HG02623 (cell line): ENCODE results near the gene TEDC1.

Source experiments
- ATAC-seq: cut with Tn5 transposase; IDR thresholded peaks from one replicate; pipeline ENCODE4 v1.9.1; 2021; ENCODE audit warnings: moderate library complexity; ENCODE audit not compliant: unreplicated experiment

The TEDC1 gene

DNA sequence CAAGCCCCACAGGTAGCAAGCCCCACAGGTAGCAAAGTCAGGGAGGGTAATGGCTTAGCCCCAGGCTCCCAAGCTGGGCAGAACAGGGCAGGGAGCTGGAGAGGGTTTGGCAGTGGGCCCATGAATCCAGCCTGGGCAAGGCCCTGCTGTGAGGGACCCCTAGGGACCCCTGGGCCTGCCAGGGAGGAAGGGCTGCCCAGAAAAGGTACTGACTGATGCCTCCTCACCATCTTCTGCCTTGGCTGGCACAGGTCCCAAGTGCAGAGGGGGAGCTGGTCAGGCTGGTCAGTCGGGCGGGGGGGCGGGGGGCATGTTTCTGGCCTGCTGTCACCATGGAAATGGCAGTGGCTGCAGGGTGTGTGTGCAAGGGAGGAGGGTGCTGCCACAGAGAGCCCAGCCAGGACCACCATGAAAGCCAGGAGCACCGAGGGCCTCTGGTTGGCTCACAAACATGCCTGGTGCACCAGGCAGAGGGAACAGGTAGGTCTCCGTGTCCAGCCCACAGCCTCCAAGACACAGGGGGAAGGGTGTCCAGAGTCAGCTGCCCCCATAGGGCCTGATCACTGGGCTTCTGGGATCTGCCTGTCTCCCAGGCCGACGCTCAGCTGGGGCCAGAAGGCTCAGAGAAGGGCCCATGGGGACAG, 17.9 kb upstream of the TEDC1 start:
- ATAC-seq: no peak

DNA sequence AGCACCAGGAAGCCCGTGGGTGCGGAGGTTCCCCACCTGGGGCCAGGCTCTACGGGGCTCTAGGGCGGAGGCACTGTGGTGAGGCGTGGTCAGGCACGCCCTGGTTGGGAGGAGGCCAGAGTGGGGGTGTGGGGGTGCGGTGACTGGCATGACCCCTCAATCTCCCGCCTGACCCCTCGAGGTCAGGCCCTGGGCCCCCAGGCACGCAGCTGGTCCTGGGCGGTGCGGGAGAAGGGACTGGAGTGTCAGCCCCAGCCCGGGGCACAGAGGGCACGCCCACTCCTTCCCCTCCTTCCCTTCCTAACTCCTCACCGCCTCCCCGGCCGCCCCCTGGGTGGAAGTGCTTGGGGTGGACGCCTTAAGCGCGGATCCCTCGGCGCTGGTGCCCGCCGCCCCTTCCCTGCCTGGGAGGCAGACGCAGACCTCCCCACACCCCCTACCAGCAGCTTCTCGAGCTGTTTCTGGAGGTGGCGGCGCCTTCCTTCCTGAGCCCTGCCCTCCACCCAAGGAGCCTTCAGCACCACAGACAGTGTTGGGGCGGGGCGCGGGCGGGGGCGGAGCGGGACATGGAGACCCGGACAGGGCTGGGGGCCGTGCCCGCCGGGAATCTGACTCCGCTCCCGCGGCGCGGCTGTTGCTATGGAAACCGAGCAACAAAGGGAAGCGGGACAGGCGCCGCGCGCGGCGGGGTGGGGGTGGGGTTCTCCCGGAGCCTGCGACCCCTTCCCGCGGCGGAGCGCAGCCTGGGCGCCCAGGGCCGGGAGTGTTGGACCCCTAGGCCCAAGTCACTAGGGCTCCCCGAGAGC, 17.2 kb upstream of the TEDC1 start:
- ATAC-seq: no peak

DNA sequence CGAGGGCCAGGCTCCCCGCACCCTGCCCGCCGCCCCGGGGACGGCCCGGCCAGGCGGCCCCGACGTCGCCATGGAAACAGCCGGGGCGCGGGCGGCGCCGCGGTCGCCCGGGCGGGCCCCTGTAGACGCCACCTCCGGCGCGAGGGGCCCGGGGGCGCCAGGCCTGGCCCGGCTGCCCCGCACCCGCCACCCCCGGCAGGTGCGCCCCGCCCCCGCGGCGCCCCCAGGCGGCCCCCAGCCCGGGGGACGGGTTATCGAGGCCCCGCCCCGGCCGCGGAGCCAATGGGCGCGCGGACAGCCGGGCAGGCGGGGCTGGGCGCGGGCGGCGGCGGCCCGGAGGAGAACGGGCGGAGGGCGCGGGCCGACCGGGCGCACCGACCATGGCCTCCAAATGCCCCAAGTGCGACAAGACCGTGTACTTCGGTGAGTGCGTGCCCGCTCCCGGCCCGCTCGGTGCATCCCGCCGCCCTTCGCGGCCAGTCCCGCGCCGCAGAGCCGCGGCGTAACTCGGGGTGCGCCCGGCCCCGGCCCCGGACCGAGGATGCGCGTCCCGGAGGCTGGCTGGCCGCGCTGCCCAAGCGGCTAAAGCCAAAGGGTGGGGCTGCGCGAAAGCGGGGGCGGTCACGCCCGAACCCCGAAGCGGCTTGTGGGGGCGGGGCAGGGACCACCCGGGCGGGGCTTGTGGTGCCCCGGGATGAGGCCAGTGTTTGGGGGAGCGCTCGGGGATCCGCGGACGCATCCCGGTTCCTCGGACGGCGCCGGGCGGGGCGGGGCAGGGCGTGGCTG, 16.4 kb upstream of the TEDC1 start, which contains the start of gene CRIP2:
CRIP2 (plus strand) TSS at position 339 of the 786 bp plus-strand sequence; CDS start at position 381, 42 bp downstream.
- no peak for ATAC-seq

DNA sequence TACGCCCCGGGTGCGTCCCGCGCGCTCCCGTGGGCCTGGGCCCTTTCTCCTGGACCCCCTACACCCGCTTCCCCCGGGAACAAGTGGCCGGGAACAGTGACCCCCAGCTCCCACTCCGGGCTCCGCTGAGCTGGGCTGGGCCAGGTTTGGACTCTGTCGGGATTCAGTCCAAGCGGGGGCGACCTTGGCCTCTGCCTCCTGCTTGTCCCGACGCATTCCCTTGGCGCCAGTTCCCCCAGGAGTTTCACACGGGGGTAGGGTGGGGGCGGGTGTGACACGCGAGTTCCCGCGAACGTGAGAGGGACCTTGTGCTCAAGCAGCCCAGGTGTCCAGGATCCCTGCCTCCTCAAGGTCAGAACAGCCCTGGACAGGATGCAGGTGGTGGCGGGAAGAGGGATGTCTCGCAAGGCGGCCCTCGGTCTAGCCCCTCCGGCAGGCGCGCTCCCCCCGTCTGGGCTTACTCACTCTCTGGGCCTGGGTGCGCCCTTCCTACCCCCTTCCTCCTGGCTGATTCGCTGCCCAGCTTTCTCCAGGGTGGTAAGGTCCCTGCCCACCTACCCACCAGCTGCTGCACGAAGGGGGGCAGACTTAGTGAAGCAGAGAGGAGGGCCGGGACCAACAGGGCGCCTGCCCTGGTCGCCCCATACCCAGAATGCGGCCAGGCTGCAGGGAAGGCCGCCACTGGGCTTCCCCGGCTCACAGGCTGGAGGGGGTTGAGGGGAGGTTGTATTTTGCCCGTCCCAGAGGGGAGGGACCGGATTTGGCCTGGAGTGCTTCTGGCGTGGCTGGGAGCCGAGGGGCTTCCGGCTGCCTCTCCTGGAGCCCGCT, 15.6 kb upstream of the TEDC1 start:
- ATAC-seq: no peak

DNA sequence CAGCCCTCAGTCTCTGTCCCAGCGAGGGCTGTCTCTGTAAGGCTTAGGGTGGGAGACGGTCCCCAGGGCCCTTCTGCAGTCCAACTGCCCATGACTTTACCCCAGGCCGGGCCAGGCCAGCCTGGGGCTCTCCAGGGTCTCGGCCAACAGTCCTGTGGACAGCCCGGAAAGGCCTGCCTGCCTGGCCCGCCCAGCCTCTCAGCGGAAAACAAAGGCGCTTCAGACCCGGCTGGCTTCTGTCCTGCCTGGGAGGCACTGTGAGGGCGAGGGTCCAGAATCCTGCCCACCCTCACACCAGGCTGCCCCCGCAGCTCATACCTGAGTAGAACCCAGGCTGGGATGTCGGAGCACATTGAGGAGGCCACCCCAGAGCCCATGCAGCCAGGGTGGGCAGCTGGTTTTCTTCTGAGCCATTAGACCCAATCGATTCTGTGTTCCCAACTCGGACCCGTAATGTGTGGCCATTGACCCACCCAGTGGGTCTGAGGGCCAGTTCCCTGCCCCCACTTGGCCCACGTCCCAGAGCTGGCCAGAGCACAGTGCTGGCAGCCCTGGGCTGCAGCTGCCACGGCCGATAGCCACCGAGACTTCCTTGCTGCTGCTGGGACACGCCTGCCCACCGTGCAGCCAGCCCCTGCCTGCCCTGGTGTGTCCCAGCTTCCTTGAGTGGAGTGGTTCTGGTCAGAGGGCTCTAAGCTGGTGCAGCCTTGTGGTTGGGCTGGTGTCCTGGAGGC, 14.8 kb upstream of the TEDC1 start:
- ATAC-seq: no peak

DNA sequence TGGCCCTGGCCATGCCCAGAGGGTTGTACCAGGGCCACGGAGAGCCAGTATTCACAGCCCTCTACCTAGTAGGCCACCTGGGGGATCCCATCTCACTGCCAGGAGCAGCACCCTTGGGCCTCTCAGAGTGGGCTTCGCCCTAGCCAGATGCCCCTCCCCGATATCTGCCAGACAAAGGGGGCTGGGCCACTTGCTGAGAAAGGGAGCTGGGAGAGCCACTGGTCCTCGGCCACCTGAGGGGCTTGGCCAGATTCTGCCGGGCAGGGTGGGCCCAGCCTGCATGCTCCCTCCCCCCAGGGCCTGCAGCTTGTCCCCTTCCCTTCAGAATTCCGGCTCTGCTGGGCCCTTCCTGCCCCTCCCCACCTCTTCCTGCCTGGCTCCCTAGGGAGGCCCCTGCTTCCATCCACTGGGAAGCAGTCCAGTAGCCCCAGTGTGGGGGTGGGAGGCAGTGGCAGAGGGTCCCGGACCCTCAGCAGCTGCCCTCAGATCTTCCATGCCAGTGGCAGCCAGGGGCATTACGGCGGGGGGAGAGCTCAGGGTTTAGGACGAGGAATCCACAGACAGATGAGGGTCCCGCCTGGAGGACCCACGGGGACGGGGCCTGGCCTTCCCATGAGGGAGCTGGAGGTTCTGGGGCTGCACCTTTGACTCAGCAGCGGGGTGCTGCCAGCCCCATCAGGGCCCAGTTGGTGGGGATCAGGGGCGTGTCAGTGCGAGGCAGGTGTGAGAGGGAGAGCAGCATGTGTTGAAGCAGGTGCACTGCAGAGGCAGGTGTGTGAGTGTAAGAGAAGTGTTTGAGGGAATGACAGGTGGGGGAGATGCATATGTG, 14.0 kb upstream of the TEDC1 start:
- ATAC-seq: no peak

DNA sequence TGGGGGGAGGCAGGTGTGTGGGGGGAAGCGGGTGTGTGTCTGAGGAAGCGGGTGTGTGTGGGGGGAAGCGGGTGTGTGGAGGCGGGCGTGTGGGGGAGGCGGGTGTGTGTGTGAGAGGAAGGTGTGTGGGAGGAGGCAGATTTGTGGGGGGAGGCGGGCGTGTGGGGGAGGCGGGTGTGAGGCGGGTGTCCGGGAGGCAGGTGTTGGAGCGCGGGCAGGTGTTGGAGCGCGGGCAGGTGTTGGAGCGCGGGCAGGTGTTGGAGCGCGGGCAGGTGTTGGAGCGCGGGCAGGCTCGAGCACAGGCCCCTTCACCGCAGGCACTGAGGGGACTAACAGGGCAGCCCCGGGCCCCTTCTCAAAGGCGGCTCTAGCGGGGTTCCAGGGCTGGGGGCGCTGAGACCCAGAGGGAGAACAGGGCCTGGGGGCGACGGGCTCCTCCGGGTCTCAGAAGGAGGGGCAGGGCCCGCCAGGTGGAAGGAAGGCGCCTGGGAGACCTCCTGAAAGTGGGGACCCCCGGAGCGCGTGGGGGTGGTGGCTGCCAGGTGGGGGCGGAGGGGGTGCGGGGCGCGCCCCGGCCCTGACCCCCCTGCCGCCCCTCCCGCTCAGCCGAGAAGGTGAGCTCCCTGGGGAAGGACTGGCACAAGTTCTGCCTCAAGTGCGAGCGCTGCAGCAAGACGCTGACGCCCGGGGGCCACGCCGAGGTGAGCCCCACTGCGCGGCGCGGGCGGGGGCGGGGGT, 13.2 kb upstream of the TEDC1 start:
- no peak for ATAC-seq

DNA sequence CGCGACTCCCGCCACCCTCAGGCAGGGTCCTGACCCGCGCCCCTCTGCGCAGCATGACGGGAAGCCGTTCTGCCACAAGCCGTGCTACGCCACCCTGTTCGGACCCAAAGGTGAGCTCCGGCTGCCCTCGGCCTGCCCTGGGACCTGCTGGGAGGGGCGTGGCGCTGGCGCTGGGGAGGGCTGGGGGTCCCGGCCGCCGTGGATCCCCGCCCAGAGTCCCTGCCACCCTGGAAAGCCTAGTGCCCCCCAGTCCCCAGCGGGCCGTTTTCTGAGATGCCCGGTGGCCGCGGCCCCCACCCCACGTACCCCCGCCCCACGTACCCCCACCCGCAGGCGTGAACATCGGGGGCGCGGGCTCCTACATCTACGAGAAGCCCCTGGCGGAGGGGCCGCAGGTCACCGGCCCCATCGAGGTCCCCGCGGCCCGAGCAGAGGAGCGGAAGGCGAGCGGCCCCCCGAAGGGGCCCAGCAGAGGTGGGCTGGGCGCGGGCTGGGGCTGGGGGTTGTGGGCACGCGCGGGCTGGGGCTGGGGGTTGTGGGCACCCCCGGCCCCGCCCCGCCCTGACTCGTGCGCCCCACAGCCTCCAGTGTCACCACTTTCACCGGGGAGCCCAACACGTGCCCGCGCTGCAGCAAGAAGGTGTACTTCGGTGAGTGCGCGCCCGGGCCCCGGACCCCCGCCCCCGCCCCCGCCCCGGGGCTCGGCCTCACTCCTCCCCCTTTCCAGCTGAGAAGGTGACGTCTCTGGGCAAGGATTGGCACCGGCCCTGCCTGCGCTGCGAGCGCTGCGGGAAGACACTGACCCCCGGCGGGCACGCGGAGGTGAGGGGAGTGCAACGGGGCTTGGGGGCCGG, 12.4 kb upstream of the TEDC1 start:
- ATAC-seq: no peak

DNA sequence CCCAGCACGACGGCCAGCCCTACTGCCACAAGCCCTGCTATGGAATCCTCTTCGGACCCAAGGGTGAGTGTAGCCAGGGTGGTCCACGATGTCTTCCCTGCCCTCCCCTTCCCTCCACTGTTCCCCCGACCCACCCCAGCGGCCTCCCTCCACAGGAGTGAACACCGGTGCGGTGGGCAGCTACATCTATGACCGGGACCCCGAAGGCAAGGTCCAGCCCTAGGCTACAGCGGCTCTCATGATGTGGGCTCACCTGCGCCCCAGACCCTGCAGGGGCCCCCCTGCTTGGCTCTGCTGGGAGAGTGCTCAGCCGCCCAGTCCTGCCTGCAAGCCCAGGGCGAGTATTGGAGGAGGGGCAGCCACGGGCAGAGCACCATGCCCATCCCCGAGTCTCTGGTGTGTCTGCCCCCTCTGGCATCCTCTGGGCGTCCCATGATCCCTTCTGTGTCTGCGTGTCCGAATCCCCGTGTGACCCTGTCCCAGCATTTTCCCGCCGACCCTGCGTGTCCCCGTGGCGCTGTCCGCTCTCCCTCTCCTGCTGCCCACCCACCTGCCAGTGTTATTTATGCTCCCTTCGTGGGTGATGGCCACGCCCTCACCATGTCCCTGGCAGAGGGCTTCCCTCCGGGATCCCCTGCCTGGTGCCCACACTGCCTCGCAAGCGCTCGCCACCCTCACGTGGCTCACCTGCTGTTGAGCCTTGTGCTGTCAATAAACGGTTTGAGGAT, 11.5 kb upstream of the TEDC1 start:
- ATAC-seq: no peak

DNA sequence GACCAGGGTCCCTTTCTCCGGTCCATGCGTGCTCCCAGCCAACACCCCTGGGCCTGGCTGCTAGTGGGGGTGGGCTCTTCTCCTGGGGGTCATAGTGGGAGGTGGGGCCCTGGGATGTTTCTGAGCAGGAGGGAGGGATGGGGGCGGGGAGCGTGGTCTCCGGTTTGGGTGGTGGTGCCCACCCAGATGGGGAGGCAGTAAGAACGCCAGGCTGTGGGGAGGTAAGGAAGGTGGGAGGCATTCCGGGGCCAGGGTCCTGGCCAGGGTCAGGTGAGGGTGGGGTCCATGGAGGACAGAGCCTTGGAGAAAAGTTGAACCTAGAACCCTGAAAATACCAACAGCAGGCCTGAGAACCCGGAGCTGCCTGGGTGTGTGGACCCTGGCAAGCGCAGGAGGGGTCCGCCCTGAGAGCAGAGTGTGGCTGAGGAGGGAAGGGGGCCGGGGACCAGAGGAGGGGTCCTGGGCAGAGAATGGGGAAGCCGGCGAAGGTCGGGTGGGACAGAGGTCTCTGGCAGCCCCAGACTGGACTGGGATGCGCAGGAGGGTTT, 10.8 kb upstream of the TEDC1 start:
- ATAC-seq: no peak

DNA sequence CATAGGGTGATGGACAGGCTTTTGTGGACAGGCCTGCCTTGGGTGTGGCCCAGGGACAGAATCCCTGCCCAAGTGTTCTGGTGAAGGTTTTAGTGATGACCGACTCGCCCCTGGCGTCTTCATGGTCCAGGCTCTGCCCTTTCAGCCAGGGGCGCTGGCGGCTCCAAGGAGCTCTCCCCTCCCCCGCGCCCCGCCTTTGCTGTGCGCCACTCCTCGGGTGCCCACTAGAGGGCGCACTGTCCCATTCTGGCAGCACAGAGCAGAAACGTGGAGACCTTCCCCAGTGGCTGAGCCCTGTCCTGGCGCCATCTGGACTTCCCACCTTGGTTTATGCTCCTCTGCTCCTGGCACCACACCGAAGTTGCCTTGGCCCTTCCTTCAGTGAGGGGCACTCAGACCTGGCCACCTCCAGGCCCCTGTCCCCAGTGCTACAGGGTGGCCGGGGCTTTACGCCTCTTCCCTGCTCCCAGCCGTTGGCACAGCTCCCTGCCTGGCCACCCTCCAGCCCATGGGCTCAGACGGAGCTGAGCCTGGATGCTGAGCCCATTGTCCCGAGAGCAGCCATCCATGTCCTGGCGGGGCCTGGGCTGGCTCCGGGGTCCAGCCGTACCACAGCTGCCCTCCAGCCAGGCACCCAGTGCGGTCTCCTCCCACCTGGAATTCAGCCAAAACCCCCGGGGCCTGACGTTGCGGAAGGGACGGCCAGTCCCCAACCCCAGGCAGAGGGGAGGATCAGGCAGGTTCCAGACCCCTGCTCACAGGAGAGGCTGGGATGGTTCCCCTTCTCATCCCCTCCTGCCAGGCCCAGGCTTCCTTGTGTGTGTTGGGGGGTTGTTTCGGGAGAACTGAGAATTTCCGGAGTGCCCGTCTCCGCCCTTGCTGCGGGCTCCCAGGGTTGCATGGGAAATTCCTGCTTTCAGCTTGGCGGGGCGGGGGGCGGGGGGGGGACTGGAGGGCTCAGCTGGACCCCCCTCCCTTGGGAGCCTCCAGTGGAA, 9.9 kb upstream of the TEDC1 start:
- peak; percentile 56 for ATAC-seq

DNA sequence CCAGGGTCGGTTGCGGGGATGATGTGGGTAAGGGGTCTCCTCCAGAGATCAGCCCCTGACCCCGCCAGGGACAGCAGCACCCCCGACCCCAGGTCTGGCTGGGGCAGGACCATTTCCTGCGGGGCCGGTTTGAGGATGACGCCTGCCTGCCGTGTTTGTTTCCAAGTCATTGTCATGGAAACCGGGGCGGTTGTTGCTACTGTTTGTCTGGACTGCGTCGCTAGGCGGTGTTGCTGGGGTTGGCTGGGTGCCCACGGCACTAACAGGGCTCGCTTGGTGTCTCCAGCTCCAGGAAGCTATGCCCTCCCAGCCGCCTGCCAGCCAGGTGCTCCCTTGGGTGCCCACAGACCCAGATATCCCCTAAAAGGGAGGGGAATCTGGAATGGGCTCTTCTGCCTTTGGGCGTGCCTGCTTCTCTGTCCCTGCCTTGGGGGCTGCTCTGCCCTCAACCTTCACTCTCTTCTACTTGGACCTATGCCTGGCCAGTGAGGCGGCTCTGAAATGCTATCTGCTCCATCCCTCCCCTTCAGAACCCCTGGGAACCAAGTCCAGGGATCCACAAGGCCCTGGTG, 9.1 kb upstream of the TEDC1 start:
- ATAC-seq: peak; percentile 43

DNA sequence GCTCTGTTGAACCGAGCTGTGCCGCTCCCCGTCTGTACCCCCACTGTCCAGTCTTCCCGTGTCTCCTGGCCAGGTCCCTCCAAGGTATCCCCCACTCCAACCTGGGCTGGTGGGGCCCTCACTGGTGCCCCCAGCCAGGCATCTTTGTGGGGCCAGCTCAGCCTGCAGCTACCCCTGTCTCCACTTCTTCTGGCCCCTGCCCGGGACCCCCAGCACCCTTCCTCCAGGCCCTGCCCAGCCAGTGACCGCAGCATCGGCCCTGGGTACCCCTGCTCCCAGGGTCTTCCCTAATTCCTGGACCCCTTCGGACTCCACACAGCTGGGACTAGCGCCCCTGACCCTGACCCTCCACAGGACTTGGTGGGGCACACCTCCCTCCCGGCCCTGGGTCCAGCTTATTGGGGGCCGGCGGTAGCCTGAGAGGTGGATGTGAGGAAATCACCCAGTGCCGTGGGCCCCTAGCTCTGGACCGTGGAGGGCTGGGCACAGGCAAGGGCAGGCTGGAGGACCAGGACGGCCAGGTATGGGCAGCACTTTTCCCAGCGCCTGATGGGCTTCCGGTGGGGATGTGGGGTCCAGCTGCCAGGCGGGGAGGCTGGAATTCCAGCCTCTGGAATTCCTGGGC, 8.4 kb upstream of the TEDC1 start:
- ATAC-seq: no peak

DNA sequence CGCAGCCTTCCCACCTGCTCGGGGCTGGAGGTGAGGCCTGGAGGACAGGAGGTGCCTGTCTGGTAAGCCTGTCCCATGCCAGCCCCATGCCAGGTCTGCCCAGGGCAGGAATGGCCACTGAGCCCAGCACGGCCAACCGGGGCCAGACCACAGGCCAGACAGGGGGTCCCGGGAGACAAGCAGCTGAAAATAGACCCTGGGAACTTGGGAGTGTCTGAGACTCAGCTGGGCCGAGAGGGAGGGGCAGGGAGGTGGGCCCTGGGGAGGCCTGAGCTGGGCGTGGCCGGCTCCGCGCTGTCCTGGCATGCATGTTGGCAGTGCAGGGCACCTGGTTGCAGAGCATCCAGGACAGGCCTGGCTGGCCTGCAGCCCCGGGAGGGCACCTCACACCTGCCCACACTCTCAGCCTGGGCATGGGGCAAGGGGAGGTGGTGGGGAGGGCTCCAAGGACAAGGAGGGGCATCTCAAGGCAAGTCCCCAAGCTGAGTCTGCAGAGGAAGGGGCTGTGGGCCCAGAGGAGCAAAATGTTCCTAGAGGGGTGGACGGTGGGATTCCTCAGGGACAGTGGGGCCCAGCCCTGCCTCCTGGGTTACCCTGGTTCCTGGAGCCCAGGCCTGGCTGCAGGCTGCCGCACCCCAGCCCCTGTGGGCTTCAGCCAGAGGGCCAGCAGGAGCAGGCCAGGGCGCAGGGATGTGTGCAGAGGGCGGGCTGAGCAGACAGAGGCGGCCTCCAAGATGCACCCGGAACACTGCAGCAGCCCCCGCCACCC, 7.6 kb upstream of the TEDC1 start:
- no peak for ATAC-seq
